H1 (cell line): Measurements from ENCODE around the gene SLFN14. TPM values are rescaled to one million over a fixed set of nuclear protein-coding genes. Genes with fewer than 3 reads are reported as not detected.

Experiments
- CTCF ChIA-PET: fragments of 300-600 bp; sonication (Branson Sonifier 250); formaldehyde crosslinking; loops from one replicate; lab custom pipeline; 2021; ENCODE audit not compliant: partially characterized antibody; lab: Charles Lee
- POLR2A ChIA-PET: fragments of 300-600 bp; sonication (Branson Sonifier 250); formaldehyde crosslinking; loops from one replicate; lab custom pipeline; 2021; ENCODE audit warnings: inconsistent platforms; ENCODE audit not compliant: partially characterized antibody; lab: Charles Lee
- DNase-seq, 2 experiments: peaks; one replicate each; pipeline versions ENCODE4 v3.0.0 to v3.0.0-alpha.2; 2010 to 2022; ENCODE audit warnings: low spot score in 2 of 2, low read depth in 1 of 2, mixed read lengths in 1 of 2
- FAIRE-seq: peaks from 2 replicates; lab custom pipeline; 2011; peaks lifted over from hg19 to GRCh38; lab: Jason Lieb, UNC
- H2AFZ ChIP-seq: 2 replicates; pipeline ENCODE4 v1.8.1; 2012; ENCODE audit warnings: low read length, inconsistent platforms
- H2AK5ac ChIP-seq: 2 replicates; pipeline ENCODE4 v1.6.1; 2013; ENCODE audit warnings: low read depth, low read length
- H2BK120ac ChIP-seq: replicated peaks from 2 replicates; pipeline ENCODE3; 2013; ENCODE audit warnings: low read depth, low read length, inconsistent platforms
- H2BK12ac ChIP-seq: 2 replicates; pipeline ENCODE4 v1.6.1; 2013; ENCODE audit warnings: low read depth, low read length
- H2BK15ac ChIP-seq: 2 replicates; pipeline ENCODE4 v1.6.1; 2013; ENCODE audit warnings: low read length
- H2BK20ac ChIP-seq: 2 replicates; pipeline ENCODE4 v1.6.1; 2013; ENCODE audit warnings: low read length
- H2BK5ac ChIP-seq: 2 replicates; pipeline ENCODE4 v1.6.1; 2013; ENCODE audit warnings: low read depth, low read length
- H3K14ac ChIP-seq: 2 replicates; pipeline ENCODE4 v1.6.1; 2013; ENCODE audit warnings: inconsistent platforms; ENCODE audit not compliant: insufficient read length
- H3K18ac ChIP-seq: 2 replicates; pipeline ENCODE4 v1.6.1; 2013; ENCODE audit warnings: low read length; ENCODE audit errors: extremely low read depth
- H3K23ac ChIP-seq: 2 replicates; pipeline ENCODE4 v1.6.1; 2013; ENCODE audit warnings: inconsistent platforms; ENCODE audit not compliant: insufficient read length
- H3K23me2 ChIP-seq: 2 replicates; pipeline ENCODE4 v1.6.1; 2013; ENCODE audit warnings: low read depth, low read length
- H3K27ac ChIP-seq: 2 replicates; pipeline ENCODE4 v1.6.1; 2011; ENCODE audit warnings: low read depth, low read length, inconsistent platforms
- H3K27me3 ChIP-seq, 4 experiments: replicated peaks in 1 of 4; 1 replicate in 1 of 4; 2 replicates in 3 of 4; pipeline versions ENCODE4 v1.6.1 to v1.8.1; 2011 to 2013; ENCODE audit warnings: low read length in 3 of 4, mild to moderate bottlenecking in 3 of 4, inconsistent platforms in 2 of 4, mixed read lengths in 2 of 4, moderate library complexity in 1 of 4; ENCODE audit not compliant: control insufficient read depth in 3 of 4, insufficient read depth in 3 of 4; ENCODE audit errors: extremely low read depth in 1 of 4
- H3K36me3 ChIP-seq, 4 experiments: 2 replicates each; pipeline versions ENCODE4 v1.6.1 to v1.8.1; 2011 to 2013; ENCODE audit warnings: mild to moderate bottlenecking in 4 of 4, low read length in 3 of 4, moderate library complexity in 2 of 4, control low read depth in 1 of 4, inconsistent platforms in 1 of 4; ENCODE audit not compliant: insufficient read depth in 4 of 4, control insufficient read depth in 2 of 4
- H3K4ac ChIP-seq: replicated peaks from 2 replicates; pipeline ENCODE3; 2013; ENCODE audit warnings: low read length, low read depth, mixed read lengths, inconsistent platforms; ENCODE audit not compliant: insufficient read length
- H3K4me1 ChIP-seq, 4 experiments: replicated peaks in 1 of 4; 1 replicate in 1 of 4; 2 replicates in 3 of 4; pipeline versions ENCODE4 v1.6.1 to v1.8.1; 2011 to 2013; ENCODE audit warnings: low read length in 3 of 4, inconsistent platforms in 2 of 4, mixed read lengths in 1 of 4; ENCODE audit not compliant: insufficient read depth in 4 of 4, control insufficient read depth in 3 of 4
- H3K4me2 ChIP-seq, 2 experiments: 2 replicates each; pipeline versions ENCODE4 v1.6.1 to v1.8.1; 2011 to 2013; ENCODE audit warnings: low read depth in 2 of 2, low read length in 2 of 2, control low read depth in 1 of 2, inconsistent platforms in 1 of 2, mild to moderate bottlenecking in 1 of 2; ENCODE audit not compliant: insufficient read depth in 1 of 2
- H3K4me3 ChIP-seq, 4 experiments: fragments of 200-600, 300-600 bp in 1 of 4; sonication (generic), shearing (Covaris generic), sonication (Bioruptor Twin) in 1 of 4; 2 replicates each; pipeline versions ENCODE4 v1.5.1 to v1.8.1; 2011 to 2016; ENCODE audit warnings: low read length in 4 of 4, low read depth in 3 of 4, control low read depth in 2 of 4, inconsistent platforms in 2 of 4, mild to moderate bottlenecking in 2 of 4, mixed read lengths in 1 of 4, moderate library complexity in 1 of 4; ENCODE audit not compliant: insufficient read depth in 2 of 4; ENCODE audit errors: extremely low read depth in 1 of 4
- H3K56ac ChIP-seq: replicated peaks from 2 replicates; pipeline ENCODE3; 2013; ENCODE audit warnings: low read depth, mild to moderate bottlenecking, mixed read lengths, low read length, inconsistent platforms; ENCODE audit not compliant: insufficient read length
- H3K79me1 ChIP-seq: 2 replicates; pipeline ENCODE4 v1.6.1; 2013; ENCODE audit warnings: low read depth, low read length, control low read depth
- H3K79me2 ChIP-seq, 2 experiments: 2 replicates each; pipeline versions ENCODE4 v1.6.1 to v1.8.1; 2012 to 2013; ENCODE audit warnings: low read length in 2 of 2, mild to moderate bottlenecking in 2 of 2, inconsistent platforms in 1 of 2; ENCODE audit not compliant: insufficient read depth in 2 of 2, control insufficient read depth in 1 of 2
- H3K9ac ChIP-seq, 4 experiments: replicated peaks in 1 of 4; 1 replicate in 1 of 4; 2 replicates in 3 of 4; pipeline versions ENCODE4 v1.6.1 to v1.8.1; 2011 to 2013; ENCODE audit warnings: low read depth in 3 of 4, low read length in 3 of 4, control low read depth in 2 of 4, mild to moderate bottlenecking in 2 of 4, moderate library complexity in 2 of 4, inconsistent platforms in 1 of 4; ENCODE audit errors: extremely low read depth in 1 of 4
- H3K9me3 ChIP-seq, 2 experiments: 2 replicates each; pipeline versions ENCODE4 v1.6.1 to v1.8.1; 2012 to 2013; ENCODE audit warnings: mild to moderate bottlenecking in 2 of 2, moderate library complexity in 2 of 2, control low read depth in 1 of 2, inconsistent platforms in 1 of 2, low read depth in 1 of 2, low read length in 1 of 2, mixed read lengths in 1 of 2; ENCODE audit not compliant: insufficient read depth in 2 of 2
- H4K20me1 ChIP-seq, 2 experiments: replicated peaks in 1 of 2; 2 replicates each; pipeline versions ENCODE3 to v1.8.1; 2011 to 2013; ENCODE audit warnings: inconsistent platforms in 2 of 2, low read length in 2 of 2, mild to moderate bottlenecking in 1 of 2; ENCODE audit not compliant: insufficient read depth in 2 of 2, control insufficient read depth in 1 of 2
- H4K5ac ChIP-seq: 2 replicates; pipeline ENCODE4 v1.6.1; 2013; ENCODE audit warnings: low read length, low read depth, mixed read lengths, inconsistent platforms; ENCODE audit not compliant: insufficient read length
- H4K8ac ChIP-seq: 2 replicates; pipeline ENCODE4 v1.8.0; 2013; ENCODE audit warnings: mild to moderate bottlenecking, moderate library complexity, low read length, inconsistent platforms; ENCODE audit not compliant: insufficient read depth; ENCODE audit errors: extremely low read depth
- H4K91ac ChIP-seq: replicated peaks from 2 replicates; pipeline ENCODE3; 2013; ENCODE audit warnings: low read length, mixed read lengths, inconsistent platforms; ENCODE audit not compliant: insufficient read length
- GABPA ChIP-seq: IDR thresholded peaks from 2 replicates; pipeline ENCODE4 v1.6.1; 2011; ENCODE audit warnings: mild to moderate bottlenecking, low read length, moderate library complexity, borderline replicate concordance; ENCODE audit not compliant: insufficient read depth
- WGBS, 2 experiments: shearing (Covaris generic) in 1 of 2; methylation state at CpG; one replicate each; pipeline versions ENCODE4 v1.1.6 to v1.1.7; 2013 to 2015; ENCODE audit warnings: low lambda C conversion rate in 2 of 2, mixed read lengths in 2 of 2, inconsistent platforms in 1 of 2, low coverage in 1 of 2, missing lambda C conversion rate in 1 of 2; ENCODE audit not compliant: insufficient replicate concordance in 2 of 2, insufficient coverage in 1 of 2, insufficient read length in 1 of 2; ENCODE audit errors: extremely low coverage in 1 of 2, missing lambda C conversion rate in 1 of 2; 5-methylcytosine and 5-hydroxymethylcytosine counted together
- polyA plus RNA-seq, 7 experiments: library from polyadenylated mRNA; depleted of rRNA in 3 of 7; stranded (reverse) in 5 of 7; unstranded in 2 of 7; fragments of >200 nt in 5 of 7; fragments of 200-250 nt in 2 of 7; gene quantifications; 1 replicate in 5 of 7; 2 replicates in 1 of 7; 4 replicates in 1 of 7; pipeline versions ENCODE4 v1.2.1 to v1.2.3, GENCODE V29; 2011 to 2013; ENCODE audit warnings: missing spikeins in 2 of 7, mixed read lengths in 2 of 7
- total RNA-seq: library from RNA; stranded (reverse); fragmentation: NEBNext Ultra II Directional; extraction: Animal tissue kit (Norgen Biotek cat#: 25700); gene quantifications from 2 replicates; pipeline ENCODE4 v1.2.1, GENCODE V29; 2021
- TF ChIP-seq, protein P1 (sequence below): IDR thresholded peaks from 2 replicates; pipeline ENCODE4 v1.6.1; 2012; ENCODE audit warnings: inconsistent platforms

The SLFN14 gene
- total and polyA plus RNA-seq, 2 of the 8 experiments (the other 6 are each of a cell fraction or from before 2014, with no cell fraction given) = 0.03 TPM; not detected in 1

- H3K18ac ChIP-seq = no peak within 1 kb of the TSS
- H3K23me2 ChIP-seq = no peaks in the 10 kb centered on the region
- no peak within 1 kb of the TSS for H4K91ac ChIP-seq
- no peak within 1 kb of the TSS for H3K4ac ChIP-seq
- no peaks in the 10 kb centered on the region for H3K27me3 ChIP-seq
- no peak within 1 kb of the TSS for H3K4me2 ChIP-seq
- H3K27ac ChIP-seq = no peak within 1 kb of the TSS
- TF ChIP-seq, protein P1, sequence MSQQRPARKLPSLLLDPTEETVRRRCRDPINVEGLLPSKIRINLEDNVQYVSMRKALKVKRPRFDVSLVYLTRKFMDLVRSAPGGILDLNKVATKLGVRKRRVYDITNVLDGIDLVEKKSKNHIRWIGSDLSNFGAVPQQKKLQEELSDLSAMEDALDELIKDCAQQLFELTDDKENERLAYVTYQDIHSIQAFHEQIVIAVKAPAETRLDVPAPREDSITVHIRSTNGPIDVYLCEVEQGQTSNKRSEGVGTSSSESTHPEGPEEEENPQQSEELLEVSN = no peak
- no peak for TF ChIP-seq GABPA
- no peak within 1 kb of the TSS for H2BK15ac ChIP-seq
- 80% methylated on average over 2 of the region's 2 CpGs; no CpG with 5 or more reads in 1 of the 2 experiments for WGBS, 2 experiments
- POLR2A ChIA-PET = interaction anchor here (1.2 kb wide), 1 partner anchor 41 kb away, joined by 3 read pairs; no protein-coding TSS in a partner anchor
- H4K5ac ChIP-seq = no peak within 1 kb of the TSS
- no peak within 1 kb of the TSS for H2AFZ ChIP-seq
- H2BK12ac ChIP-seq = no peak within 1 kb of the TSS
- H3K79me2 ChIP-seq = no peaks in the 10 kb centered on the region
- H3K56ac ChIP-seq = no peak within 1 kb of the TSS
- H3K79me1 ChIP-seq = no peaks in the 10 kb centered on the region
- no peaks in the 10 kb centered on the region for H3K9me3 ChIP-seq
- no peak within 1 kb of the TSS for H2BK20ac ChIP-seq
- H3K4me1 ChIP-seq = no peaks in the 10 kb centered on the region
- CTCF ChIA-PET = interaction anchor here (1.0 to 5.1 kb wide), 8 partner anchors 11 to 226 kb away, joined by 3 to 54 read pairs (median 4); no protein-coding TSS in a partner anchor
- no peak within 1 kb of the TSS for H3K9ac ChIP-seq
- H3K36me3 ChIP-seq = no peaks in the 10 kb centered on the region
- no peak within 1 kb of the TSS for H3K14ac ChIP-seq
- no peak within 1 kb of the TSS for H3K4me3 ChIP-seq
- H2BK5ac ChIP-seq = no peak within 1 kb of the TSS
- no peaks in the 10 kb centered on the region for H4K20me1 ChIP-seq
- no peak for FAIRE-seq
- H2AK5ac ChIP-seq = no peak within 1 kb of the TSS
- no peak within 1 kb of the TSS for H2BK120ac ChIP-seq
- no peak within 1 kb of the TSS for H3K23ac ChIP-seq
- DNase-seq = no peak
- H4K8ac ChIP-seq = no peak within 1 kb of the TSS
These were observed 22.9 kb downstream of the SLFN14 start, which contains the start of gene SLFN12L for GRCh38 chr17:35537601-35538141. TSS of gene SLFN12L (minus strand) at chr17:35537678. CDS start at chr17:35522364, 15,314 bp downstream.
